ENCODE results near the gene PDE4A.

- TF ChIP-seq CHD2 (IDR thresholded peaks at IDR 0.05; ENCODE audit: low read depth, low read length) (no peak), ZNF577 (CRISPR knock-in tag; IDR thresholded peaks at IDR 0.05; ENCODE audit: borderline replicate concordance, low read depth) (no peak), ZBTB37 (CRISPR knock-in tag; IDR thresholded peaks at IDR 0.05) (no peak), ZNF703 (CRISPR knock-in tag; IDR thresholded peaks at IDR 0.05; ENCODE audit: borderline replicate concordance) (no peak), SYNCRIP (IDR thresholded peaks at IDR 0.05; ENCODE audit: insufficient read depth, low read depth, low read length) (no peak), ZFP91 (CRISPR knock-in tag; IDR thresholded peaks at IDR 0.05; ENCODE audit: borderline replicate concordance) (no peak), ZNF747 (CRISPR knock-in tag; IDR thresholded peaks at IDR 0.05; ENCODE audit: borderline replicate concordance) (no peak), CTCF (CRISPR knock-in tag; IDR thresholded peaks at IDR 0.05) (peak; percentile 83), CCAR2 (optimal IDR thresholded peaks at IDR 0.05; ENCODE audit: low read depth, low read length) (no peak), KDM5B (CRISPR knock-in tag; IDR thresholded peaks at IDR 0.05; ENCODE audit: borderline replicate concordance) (no peak)
Measured at GRCh38 chr19:10505583-10506229, 85.4 kb downstream of the PDE4A start.
